ENCODE data around the gene SLIT3.

GRCh38 chr5:168899264-168899663 lies 401.7 kb downstream of the SLIT3 start:
- no peak for TF ChIP-seq POU6F1 (CRISPR knock-in tag; IDR thresholded peaks at IDR 0.05; ENCODE audit: borderline replicate concordance, low read depth)
- no peak for TF ChIP-seq ZNF565 (CRISPR knock-in tag; conservative IDR thresholded peaks at IDR 0.05; ENCODE audit: low read depth)
- TF ChIP-seq CSDC2 (CRISPR knock-in tag; IDR thresholded peaks at IDR 0.05), result no peak
- no peak for TF ChIP-seq TSHZ2 (CRISPR knock-in tag; IDR thresholded peaks at IDR 0.05)
- TF ChIP-seq ZFP3 (CRISPR knock-in tag; IDR thresholded peaks at IDR 0.05), result no peak
- no peak for TF ChIP-seq PPARA (CRISPR knock-in tag; IDR thresholded peaks at IDR 0.05; ENCODE audit: borderline replicate concordance)
- TF ChIP-seq ESRRG (CRISPR knock-in tag; IDR thresholded peaks at IDR 0.05), result no peak

All from SK-N-SH treated with all-trans-retinoic acid at 6 μM for 48 hours (cell line).